SK-N-SH treated with all-trans-retinoic acid at 6 μM for 48 hours (cell line): ENCODE data around the gene NPIPB6.

Experiments used
- CREB5 ChIP-seq: fragments of 250-450 bp; sonication (Bioruptor Pico); IDR thresholded peaks from 2 replicates; pipeline ENCODE4 v1.5.1; 2020; ENCODE audit warnings: low read depth, mild to moderate bottlenecking, moderate library complexity
- ISL1 ChIP-seq: fragments of 250-450 bp; sonication (Bioruptor Pico); IDR thresholded peaks from 2 replicates; pipeline ENCODE4 v2.1.2; 2022; ENCODE audit warnings: mild to moderate bottlenecking, moderate library complexity
- POU6F1 ChIP-seq: fragments of 250-450 bp; sonication (Bioruptor Pico); IDR thresholded peaks from 2 replicates; pipeline ENCODE4 v1.8.0; 2021; ENCODE audit warnings: low read depth, mild to moderate bottlenecking, moderate library complexity, borderline replicate concordance
- PPARA ChIP-seq: fragments of 250-450 bp; sonication (Bioruptor Pico); IDR thresholded peaks from 2 replicates; pipeline ENCODE4 v1.5.0; 2020; ENCODE audit warnings: mild to moderate bottlenecking, borderline replicate concordance
- RARB ChIP-seq: fragments of 250-450 bp; sonication (Bioruptor Pico); IDR thresholded peaks from 2 replicates; pipeline ENCODE4 v1.8.0; 2021; ENCODE audit warnings: mild to moderate bottlenecking, moderate library complexity
- TCF4 ChIP-seq: fragments of 250-450 bp; sonication (Bioruptor Pico); IDR thresholded peaks from 2 replicates; pipeline ENCODE4 v1.8.0; 2021; ENCODE audit warnings: mild to moderate bottlenecking, moderate library complexity, borderline replicate concordance

GRCh38 chr16:28297308-28297707 is 66.0 kb downstream of the NPIPB6 start:
- no peak for TF ChIP-seq CREB5 (CRISPR knock-in tag)
- TF ChIP-seq ISL1 = no peak
- no peak for TF ChIP-seq POU6F1 (CRISPR knock-in tag)
- no peak for TF ChIP-seq PPARA (CRISPR knock-in tag)
- TF ChIP-seq RARB (CRISPR knock-in tag) = no peak
- TF ChIP-seq TCF4 (CRISPR knock-in tag) = no peak
